GM12878 (cell line): Measurements from ENCODE around the gene MROH7. TPM values are rescaled to one million over a fixed set of nuclear protein-coding genes. Genes with fewer than 3 reads are reported as not detected.

Source experiments
- CBX5 ChIP-seq: sonication (generic); IDR thresholded peaks from 2 replicates; pipeline ENCODE4 v1.6.1; 2016; ENCODE audit warnings: low read depth, moderate library complexity, mild to moderate bottlenecking, inconsistent platforms
- CREB1 ChIP-seq: IDR thresholded peaks from 2 replicates; pipeline ENCODE4 v1.6.1; 2012; ENCODE audit warnings: low read depth, mild to moderate bottlenecking, inconsistent platforms
- EED ChIP-seq: sonication (generic); IDR thresholded peaks from 2 replicates; pipeline ENCODE4 v1.6.1; 2016; ENCODE audit warnings: antibody characterized with exemption, low read depth
- EGR1 ChIP-seq, 2 experiments: IDR thresholded peaks; 1 replicate in 1 of 2; 2 replicates in 1 of 2; pipeline ENCODE4 v1.6.1; 2011 to 2012; ENCODE audit warnings: low read depth in 2 of 2, low read length in 2 of 2, borderline replicate concordance in 1 of 2, mild to moderate bottlenecking in 1 of 2, moderate library complexity in 1 of 2
- EP300 ChIP-seq, 2 experiments: fragments of 150-350 bp in 1 of 2; IDR thresholded peaks; 2 replicates each; pipeline ENCODE4 v1.6.1; 2011 to 2012; ENCODE audit warnings: low read depth in 2 of 2, low read length in 2 of 2, borderline replicate concordance in 1 of 2, improper control_type of control experiment in 1 of 2, inconsistent platforms in 1 of 2; ENCODE audit not compliant: control insufficient read depth in 1 of 2
- HDAC6 ChIP-seq: fragments of 200-600 bp; sonication (generic); IDR thresholded peaks from one replicate; pipeline ENCODE4 v1.8.0; 2017; ENCODE audit warnings: antibody characterized with exemption; ENCODE audit not compliant: unreplicated experiment
- IKZF2 ChIP-seq, 2 experiments: fragments of 450-650 bp; IDR thresholded peaks; 2 replicates each; pipeline ENCODE4 v1.6.1; 2017; ENCODE audit warnings: mild to moderate bottlenecking in 2 of 2, moderate library complexity in 2 of 2
- JUNB ChIP-seq: IDR thresholded peaks from 2 replicates; pipeline ENCODE4 v1.6.1; 2016; ENCODE audit warnings: antibody characterized with exemption, mild to moderate bottlenecking
- MEF2B ChIP-seq: fragments of 450-650 bp; IDR thresholded peaks from 2 replicates; pipeline ENCODE4 v1.6.1; 2018; ENCODE audit warnings: mild to moderate bottlenecking, moderate library complexity; ENCODE audit not compliant: partially characterized antibody, poor library complexity, severe bottlenecking
- PML ChIP-seq: IDR thresholded peaks from 2 replicates; pipeline ENCODE4 v1.6.1; 2012; ENCODE audit warnings: low read length, inconsistent platforms
- POLR2A ChIP-seq: IDR thresholded peaks from 2 replicates; pipeline ENCODE4 v1.6.1; 2011; ENCODE audit warnings: low read depth, mild to moderate bottlenecking, low read length
- POLR2AphosphoS2 ChIP-seq: IDR thresholded peaks from 2 replicates; pipeline ENCODE4 v1.6.1; 2011; ENCODE audit warnings: low read depth, mild to moderate bottlenecking, low read length, improper control_type of control experiment, moderate library complexity
- POU2F2 ChIP-seq: IDR thresholded peaks from 3 replicates; pipeline ENCODE4 v1.6.1; 2011; ENCODE audit warnings: low read depth, mild to moderate bottlenecking, low read length, borderline replicate concordance
- RAD21 ChIP-seq: IDR thresholded peaks from 2 replicates; pipeline ENCODE4 v1.6.1; 2011; ENCODE audit warnings: mild to moderate bottlenecking, low read depth, low read length, moderate library complexity; ENCODE audit not compliant: insufficient read depth
- RB1 ChIP-seq: fragments of 450-650 bp; formaldehyde crosslinking; IDR thresholded peaks from 2 replicates; pipeline ENCODE4 v1.6.1; 2017; ENCODE audit warnings: mild to moderate bottlenecking, borderline replicate concordance
- SIX5 ChIP-seq: IDR thresholded peaks from 2 replicates; pipeline ENCODE4 v1.6.1; 2011; ENCODE audit warnings: mild to moderate bottlenecking, low read depth, low read length, moderate library complexity; ENCODE audit not compliant: severe bottlenecking
- SMAD5 ChIP-seq: IDR thresholded peaks from 2 replicates; pipeline ENCODE4 v1.6.1; 2016; ENCODE audit warnings: antibody characterized with exemption, low read depth
- SMARCA5 ChIP-seq: fragments of 450-650 bp; IDR thresholded peaks from 2 replicates; pipeline ENCODE4 v1.6.1; 2017; ENCODE audit warnings: mild to moderate bottlenecking
- SREBF2 ChIP-seq: IDR thresholded peaks from 2 replicates; pipeline ENCODE4 v1.6.1; 2012; ENCODE audit warnings: mild to moderate bottlenecking, low read length
- SRF ChIP-seq, 2 experiments: IDR thresholded peaks; 2 replicates each; pipeline ENCODE4 v1.6.1; 2011; ENCODE audit warnings: low read depth in 2 of 2, low read length in 2 of 2, mild to moderate bottlenecking in 1 of 2, moderate library complexity in 1 of 2
- TAF1 ChIP-seq: IDR thresholded peaks from 2 replicates; pipeline ENCODE4 v1.6.1; 2011; ENCODE audit warnings: mild to moderate bottlenecking, low read depth, low read length, borderline replicate concordance
- TARDBP ChIP-seq: IDR thresholded peaks from 2 replicates; pipeline ENCODE4 v1.6.1; 2016; ENCODE audit warnings: borderline replicate concordance
- ZBED1 ChIP-seq: IDR thresholded peaks from 2 replicates; pipeline ENCODE4 v1.6.1; 2016; ENCODE audit warnings: borderline replicate concordance
- polyA plus RNA-seq, 11 experiments: library from polyadenylated mRNA; depleted of rRNA in 4 of 11; unstranded in 6 of 11; stranded (reverse) in 5 of 11; fragments of >200 nt; fragmentation: Nextera tagmentation in 4 of 11; fragmentation: Illumina TruSeq in 1 of 11; extraction: Ambion mirVana in 4 of 11; extraction: Trizol in 1 of 11; gene quantifications; 1 replicate in 1 of 11; 2 replicates in 10 of 11; pipeline versions ENCODE4 v1.2.1 to v1.2.3, GENCODE V29; 2011 to 2016; ENCODE audit warnings: inconsistent platforms in 2 of 11, missing spikeins in 2 of 11, low read depth in 1 of 11
- total RNA-seq, 4 experiments: library from RNA; depleted of rRNA in 3 of 4; stranded (reverse); fragments of >200 nt in 3 of 4; fragmentation: Illumina TruSeq in 1 of 4; extraction: Trizol in 1 of 4; gene quantifications; 2 replicates each; pipeline versions ENCODE4 v1.2.1 to v1.2.3, GENCODE V29; 2013 to 2021
- TF ChIP-seq, protein P1 (sequence below): fragments of 450-650 bp; conservative IDR thresholded peaks from 2 replicates; pipeline ENCODE4 v1.6.1; 2017; ENCODE audit warnings: mild to moderate bottlenecking, moderate library complexity
- TF ChIP-seq, protein P2 (sequence below): fragments of 450-650 bp; IDR thresholded peaks from 2 replicates; pipeline ENCODE4 v1.6.1; 2016; ENCODE audit warnings: mild to moderate bottlenecking, moderate library complexity, borderline replicate concordance

Gene MROH7
- total and polyA plus RNA-seq, 10 of the 15 experiments (the other 5 are each of a cell fraction or from before 2014, with no cell fraction given), result 0.11 TPM; not detected in 9

DNA sequence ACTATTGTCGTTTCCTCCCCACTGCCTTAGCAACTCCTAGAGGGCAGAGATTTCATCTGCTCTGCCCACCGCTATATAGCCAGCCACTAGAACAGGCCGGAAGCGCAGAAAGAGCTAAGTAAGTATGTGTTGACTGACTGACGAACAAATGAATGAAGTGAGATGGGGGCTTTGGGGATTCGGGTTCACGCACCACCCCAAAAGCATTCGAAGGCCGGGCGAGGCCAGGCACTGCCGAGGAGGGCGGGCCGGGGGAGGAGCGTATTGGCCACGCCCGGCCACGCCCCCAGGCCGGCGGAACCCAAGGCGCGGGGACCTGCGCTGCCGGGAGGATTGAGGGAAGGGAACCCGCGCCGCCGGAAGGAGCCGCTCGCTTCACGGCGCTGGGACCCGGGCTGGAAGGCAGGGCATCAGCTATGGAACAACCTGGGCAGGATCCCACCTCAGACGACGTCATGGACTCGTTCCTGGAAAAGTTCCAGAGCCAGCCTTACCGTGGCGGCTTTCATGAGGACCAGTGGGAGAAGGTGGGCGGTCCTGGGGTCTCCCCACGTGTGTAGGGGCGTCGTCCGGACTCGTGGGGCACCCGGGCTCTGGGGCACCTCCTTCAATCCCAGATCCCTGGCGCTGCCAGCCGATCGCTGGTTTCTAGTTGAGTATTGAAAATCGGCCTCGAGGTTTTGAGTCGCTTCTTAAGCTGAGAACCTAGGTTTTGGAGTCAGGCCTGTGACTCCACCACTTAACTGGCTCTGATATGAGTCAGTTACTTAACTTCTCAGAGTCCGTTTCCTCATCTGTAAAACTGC lies 74.1 kb downstream of the MROH7 start, which contains the start of gene TTC4 (continued):
- TF ChIP-seq EP300 (IDR thresholded peaks at IDR 0.05; ENCODE audit: borderline replicate concordance in 1 of 2, control insufficient read depth in 1 of 2, low read depth in 2 of 2, low read length in 2 of 2) (peak in 1 of 2 experiments; percentile 19; a peak in 1 of 4 replicates), IKZF2 (IDR thresholded peaks at IDR 0.05) (peak in 1 of 2 experiments; percentile 32; a peak in 3 of 4 replicates), HDAC6 (peak; percentile 46), POLR2AphosphoS2 (peak; percentile 70; the same call in 1 of the 2 replicates), JUNB (0 out of 2 replicates have a peak, but pooled peaks have one; percentile 16), SIX5 (peak; percentile 64), EED (peak; percentile 69; the same call in 1 of the 2 replicates), SMAD5 (peak; percentile 89), CREB1 (peak; percentile 64; the same call in 1 of the 2 replicates), POU2F2 (peak; percentile 86; the same call in 2 of the 3 replicates), TAF1 (peak; percentile 94), PML (peak; percentile 94), SRF (IDR thresholded peaks at IDR 0.05; ENCODE audit: low read depth in 2 of 2, low read length in 2 of 2) (peak in 1 of 2 experiments; percentile 90; a peak in 2 of 4 replicates), TARDBP (0 out of 2 replicates have a peak, but pooled peaks have one; percentile 75), SREBF2 (no peak), EGR1 (IDR thresholded peaks at IDR 0.05; ENCODE audit: borderline replicate concordance in 1 of 2, low read depth in 2 of 2, low read length in 2 of 2) (peak; percentile 59 to 61; a peak in 2 of 3 replicates), ZBED1 (peak; percentile 52; the same call in 1 of the 2 replicates), POLR2A (peak; percentile 97), MEF2B (peak; percentile 36), CBX5 (no peak), SMARCA5 (peak; percentile 89), RB1 (peak; percentile 89; the same call in 1 of the 2 replicates), RAD21 (no peak)
- TF ChIP-seq, protein P1, sequence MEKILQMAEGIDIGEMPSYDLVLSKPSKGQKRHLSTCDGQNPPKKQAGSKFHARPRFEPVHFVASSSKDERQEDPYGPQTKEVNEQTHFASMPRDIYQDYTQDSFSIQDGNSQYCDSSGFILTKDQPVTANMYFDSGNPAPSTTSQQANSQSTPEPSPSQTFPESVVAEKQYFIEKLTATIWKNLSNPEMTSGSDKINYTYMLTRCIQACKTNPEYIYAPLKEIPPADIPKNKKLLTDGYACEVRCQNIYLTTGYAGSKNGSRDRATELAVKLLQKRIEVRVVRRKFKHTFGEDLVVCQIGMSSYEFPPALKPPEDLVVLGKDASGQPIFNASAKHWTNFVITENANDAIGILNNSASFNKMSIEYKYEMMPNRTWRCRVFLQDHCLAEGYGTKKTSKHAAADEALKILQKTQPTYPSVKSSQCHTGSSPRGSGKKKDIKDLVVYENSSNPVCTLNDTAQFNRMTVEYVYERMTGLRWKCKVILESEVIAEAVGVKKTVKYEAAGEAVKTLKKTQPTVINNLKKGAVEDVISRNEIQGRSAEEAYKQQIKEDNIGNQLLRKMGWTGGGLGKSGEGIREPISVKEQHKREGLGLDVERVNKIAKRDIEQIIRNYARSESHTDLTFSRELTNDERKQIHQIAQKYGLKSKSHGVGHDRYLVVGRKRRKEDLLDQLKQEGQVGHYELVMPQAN, result peak; percentile 94
- TF ChIP-seq, protein P2, sequence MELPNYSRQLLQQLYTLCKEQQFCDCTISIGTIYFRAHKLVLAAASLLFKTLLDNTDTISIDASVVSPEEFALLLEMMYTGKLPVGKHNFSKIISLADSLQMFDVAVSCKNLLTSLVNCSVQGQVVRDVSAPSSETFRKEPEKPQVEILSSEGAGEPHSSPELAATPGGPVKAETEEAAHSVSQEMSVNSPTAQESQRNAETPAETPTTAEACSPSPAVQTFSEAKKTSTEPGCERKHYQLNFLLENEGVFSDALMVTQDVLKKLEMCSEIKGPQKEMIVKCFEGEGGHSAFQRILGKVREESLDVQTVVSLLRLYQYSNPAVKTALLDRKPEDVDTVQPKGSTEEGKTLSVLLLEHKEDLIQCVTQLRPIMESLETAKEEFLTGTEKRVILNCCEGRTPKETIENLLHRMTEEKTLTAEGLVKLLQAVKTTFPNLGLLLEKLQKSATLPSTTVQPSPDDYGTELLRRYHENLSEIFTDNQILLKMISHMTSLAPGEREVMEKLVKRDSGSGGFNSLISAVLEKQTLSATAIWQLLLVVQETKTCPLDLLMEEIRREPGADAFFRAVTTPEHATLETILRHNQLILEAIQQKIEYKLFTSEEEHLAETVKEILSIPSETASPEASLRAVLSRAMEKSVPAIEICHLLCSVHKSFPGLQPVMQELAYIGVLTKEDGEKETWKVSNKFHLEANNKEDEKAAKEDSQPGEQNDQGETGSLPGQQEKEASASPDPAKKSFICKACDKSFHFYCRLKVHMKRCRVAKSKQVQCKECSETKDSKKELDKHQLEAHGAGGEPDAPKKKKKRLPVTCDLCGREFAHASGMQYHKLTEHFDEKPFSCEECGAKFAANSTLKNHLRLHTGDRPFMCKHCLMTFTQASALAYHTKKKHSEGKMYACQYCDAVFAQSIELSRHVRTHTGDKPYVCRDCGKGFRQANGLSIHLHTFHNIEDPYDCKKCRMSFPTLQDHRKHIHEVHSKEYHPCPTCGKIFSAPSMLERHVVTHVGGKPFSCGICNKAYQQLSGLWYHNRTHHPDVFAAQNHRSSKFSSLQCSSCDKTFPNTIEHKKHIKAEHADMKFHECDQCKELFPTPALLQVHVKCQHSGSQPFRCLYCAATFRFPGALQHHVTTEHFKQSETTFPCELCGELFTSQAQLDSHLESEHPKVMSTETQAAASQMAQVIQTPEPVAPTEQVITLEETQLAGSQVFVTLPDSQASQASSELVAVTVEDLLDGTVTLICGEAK, result peak; percentile 98
